ENCODE measurements around the gene TSHZ2.

The TSHZ2 gene

GRCh38 chr20:53205046-53205445, 232.9 kb downstream of the TSHZ2 start:
- no peaks in the 10 kb centered on the region for H3K36me3 ChIP-seq (ENCODE audit: control insufficient read depth, insufficient read depth, low read length)
- no peaks in the 10 kb centered on the region for H3K27me3 ChIP-seq (replicated peaks; ENCODE audit: control insufficient read depth, insufficient read depth, low read length)
- no peak for DNase-seq (ENCODE audit: extremely low read depth, insufficient read length)
- TF ChIP-seq CTCF (IDR thresholded peaks at IDR 0.05; ENCODE audit: insufficient read depth, low read length, poor library complexity, severe bottlenecking) = no peak
- no peak overlapping the region for H3K4me3 ChIP-seq (replicated peaks; ENCODE audit: low read depth, low read length)

- DNase-seq (ENCODE audit: extremely low read depth, insufficient read length) = no peak
- Histone ChIP-seq H3K36me3 (ENCODE audit: control insufficient read depth, insufficient read depth, low read length) (no peaks in the 10 kb centered on the region), H3K4me3 (replicated peaks; ENCODE audit: low read depth, low read length) (no peak overlapping the region), H3K27me3 (replicated peaks; ENCODE audit: control insufficient read depth, insufficient read depth, low read length) (no peaks in the 10 kb centered on the region)
- peak; percentile 33 for TF ChIP-seq CTCF (IDR thresholded peaks at IDR 0.05; ENCODE audit: insufficient read depth, low read length, poor library complexity, severe bottlenecking)
Measured at GRCh38 chr20:53208110-53208832, 236.1 kb downstream of the TSHZ2 start.

DNA sequence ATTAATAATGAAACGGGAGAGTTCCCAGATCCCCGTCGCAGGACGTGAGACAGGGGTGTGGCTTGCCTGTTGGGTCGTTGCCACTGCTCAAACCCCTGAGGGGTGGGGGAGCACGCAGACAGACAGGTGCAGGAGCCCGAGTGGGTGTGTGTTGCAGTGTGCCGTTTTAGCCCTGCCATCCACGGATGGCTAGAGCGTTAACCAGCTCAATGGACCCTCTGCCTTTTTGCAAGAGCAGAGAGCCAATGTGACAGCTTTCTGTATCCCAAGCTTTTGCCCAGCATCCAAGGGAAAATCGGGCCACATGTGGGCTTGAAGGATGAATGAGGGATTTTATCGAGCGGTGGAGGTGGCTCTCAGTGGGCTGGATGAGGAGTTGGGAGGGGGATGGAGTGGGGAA, 237.9 kb downstream of the TSHZ2 start:
- Histone ChIP-seq H3K4me3 (replicated peaks; ENCODE audit: low read depth, low read length) (no peak overlapping the region), H3K36me3 (ENCODE audit: control insufficient read depth, insufficient read depth, low read length) (no peaks in the 10 kb centered on the region), H3K27me3 (replicated peaks; ENCODE audit: control insufficient read depth, insufficient read depth, low read length) (no peaks in the 10 kb centered on the region)
- DNase-seq (ENCODE audit: extremely low read depth, insufficient read length) = no peak
- no peak for TF ChIP-seq CTCF (IDR thresholded peaks at IDR 0.05; ENCODE audit: insufficient read depth, low read length, poor library complexity, severe bottlenecking)

- Histone ChIP-seq H3K4me3 (replicated peaks; ENCODE audit: low read depth, low read length) (no peak overlapping the region), H3K27me3 (replicated peaks; ENCODE audit: control insufficient read depth, insufficient read depth, low read length) (no peaks in the 10 kb centered on the region), H3K36me3 (ENCODE audit: control insufficient read depth, insufficient read depth, low read length) (no peaks in the 10 kb centered on the region)
- DNase-seq (ENCODE audit: extremely low read depth, insufficient read length) = no peak
- no peak for TF ChIP-seq CTCF (IDR thresholded peaks at IDR 0.05; ENCODE audit: insufficient read depth, low read length, poor library complexity, severe bottlenecking)
Measured at GRCh38 chr20:53210931-53211330, 238.8 kb downstream of the TSHZ2 start.

GRCh38 chr20:53212018-53212417, 239.9 kb downstream of the TSHZ2 start:
- H3K4me3 ChIP-seq (replicated peaks; ENCODE audit: low read depth, low read length) = no peak overlapping the region
- no peaks in the 10 kb centered on the region for H3K36me3 ChIP-seq (ENCODE audit: control insufficient read depth, insufficient read depth, low read length)
- no peak for TF ChIP-seq CTCF (IDR thresholded peaks at IDR 0.05; ENCODE audit: insufficient read depth, low read length, poor library complexity, severe bottlenecking)
- no peak for DNase-seq (ENCODE audit: extremely low read depth, insufficient read length)
- no peaks in the 10 kb centered on the region for H3K27me3 ChIP-seq (replicated peaks; ENCODE audit: control insufficient read depth, insufficient read depth, low read length)

DNA sequence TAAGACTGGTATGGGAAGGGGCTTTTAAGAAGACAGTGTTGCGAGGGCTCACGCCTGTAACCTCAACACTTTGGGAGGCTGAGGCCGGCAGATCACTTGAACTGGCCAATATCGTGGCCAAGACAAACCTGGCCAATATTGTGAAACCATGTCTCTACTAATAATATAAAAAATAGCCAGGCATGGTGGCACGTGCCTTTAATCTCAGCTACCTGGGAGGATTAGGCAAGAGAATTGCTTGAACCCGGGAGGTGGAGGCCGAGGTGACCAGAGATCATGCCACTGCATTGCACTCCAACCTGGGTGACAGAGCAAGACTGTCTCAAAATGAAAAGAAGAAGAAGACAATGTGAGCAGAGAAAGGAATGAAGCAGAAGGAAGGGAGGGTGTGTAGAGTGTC, 242.2 kb downstream of the TSHZ2 start:
- no peak for DNase-seq (ENCODE audit: extremely low read depth, insufficient read length)
- no peaks in the 10 kb centered on the region for H3K36me3 ChIP-seq (ENCODE audit: control insufficient read depth, insufficient read depth, low read length)
- no peaks in the 10 kb centered on the region for H3K27me3 ChIP-seq (replicated peaks; ENCODE audit: control insufficient read depth, insufficient read depth, low read length)
- no peak for TF ChIP-seq CTCF (IDR thresholded peaks at IDR 0.05; ENCODE audit: insufficient read depth, low read length, poor library complexity, severe bottlenecking)
- no peak overlapping the region for H3K4me3 ChIP-seq (replicated peaks; ENCODE audit: low read depth, low read length)
